WTC11 (cell line): ENCODE data around the gene HDLBP.

ENCODE experiments used
- CREB1 ChIP-seq: sonication (generic); formaldehyde crosslinking; IDR thresholded peaks from 2 replicates; pipeline ENCODE4 v1.8.0; 2023; ENCODE audit warnings: mild to moderate bottlenecking, missing genetic modification reagents
- JUN ChIP-seq: sonication (generic); formaldehyde crosslinking; IDR thresholded peaks from 2 replicates; pipeline ENCODE4 v1.8.0; 2023; ENCODE audit warnings: mild to moderate bottlenecking, missing genetic modification reagents
- NR1H2 ChIP-seq: sonication (generic); formaldehyde crosslinking; IDR thresholded peaks from 2 replicates; pipeline ENCODE4 v1.9.0; 2021; ENCODE audit warnings: mild to moderate bottlenecking, moderate library complexity, missing genetic modification reagents
- NR2C2 ChIP-seq: sonication (generic); formaldehyde crosslinking; IDR thresholded peaks from 2 replicates; pipeline ENCODE4 v1.8.0; 2022; ENCODE audit warnings: mild to moderate bottlenecking, missing genetic modification reagents
- PRRX2 ChIP-seq: fragments of 250-450 bp; sonication (Bioruptor Pico); IDR thresholded peaks from 2 replicates; pipeline ENCODE4 v1.8.0; 2021; ENCODE audit warnings: mild to moderate bottlenecking
- TCF7 ChIP-seq: sonication (generic); formaldehyde crosslinking; IDR thresholded peaks from 2 replicates; pipeline ENCODE4 v1.8.0; 2022; ENCODE audit warnings: mild to moderate bottlenecking, low read depth, missing genetic modification reagents, moderate library complexity
- ZNF219 ChIP-seq: sonication (generic); formaldehyde crosslinking; IDR thresholded peaks from 2 replicates; pipeline ENCODE4 v1.8.0; 2023; ENCODE audit warnings: missing genetic modification reagents, mild to moderate bottlenecking, borderline replicate concordance
- TF ChIP-seq, protein P1 (sequence below): sonication (generic); formaldehyde crosslinking; IDR thresholded peaks from 2 replicates; pipeline ENCODE4 v1.8.1; 2022; ENCODE audit warnings: low read depth, mild to moderate bottlenecking, moderate library complexity, missing genetic modification reagents, borderline replicate concordance
- TF ChIP-seq, protein P2 (sequence below): fragments of 200-600 bp; IDR thresholded peaks from 2 replicates; pipeline ENCODE4 v1.8.0; 2022; ENCODE audit warnings: antibody characterized with exemption
- TF ChIP-seq, protein P3 (sequence below): sonication (generic); formaldehyde crosslinking; IDR thresholded peaks from 2 replicates; pipeline ENCODE4 v1.8.0; 2022; ENCODE audit warnings: mild to moderate bottlenecking, missing genetic modification reagents

DNA sequence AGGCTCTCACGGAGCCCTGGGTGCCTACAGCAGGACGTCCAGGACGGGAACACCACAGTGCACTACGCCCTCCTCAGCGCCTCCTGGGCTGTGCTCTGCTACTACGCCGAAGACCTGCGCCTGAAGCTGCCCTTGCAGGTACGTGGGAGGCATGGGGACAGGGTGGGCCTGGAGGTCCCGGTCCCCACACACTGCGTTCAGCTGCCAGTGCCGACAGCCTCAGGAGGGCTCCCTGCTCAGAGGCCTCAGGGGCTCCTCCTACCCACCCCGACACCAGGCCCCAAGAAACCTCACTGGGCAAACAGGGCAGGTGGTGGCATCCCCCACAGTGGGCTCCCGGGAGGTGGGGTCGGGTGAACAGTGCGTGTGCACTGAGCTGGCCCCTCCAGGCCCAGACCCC, 116.2 kb downstream of the HDLBP start:
- TF ChIP-seq, protein P1, sequence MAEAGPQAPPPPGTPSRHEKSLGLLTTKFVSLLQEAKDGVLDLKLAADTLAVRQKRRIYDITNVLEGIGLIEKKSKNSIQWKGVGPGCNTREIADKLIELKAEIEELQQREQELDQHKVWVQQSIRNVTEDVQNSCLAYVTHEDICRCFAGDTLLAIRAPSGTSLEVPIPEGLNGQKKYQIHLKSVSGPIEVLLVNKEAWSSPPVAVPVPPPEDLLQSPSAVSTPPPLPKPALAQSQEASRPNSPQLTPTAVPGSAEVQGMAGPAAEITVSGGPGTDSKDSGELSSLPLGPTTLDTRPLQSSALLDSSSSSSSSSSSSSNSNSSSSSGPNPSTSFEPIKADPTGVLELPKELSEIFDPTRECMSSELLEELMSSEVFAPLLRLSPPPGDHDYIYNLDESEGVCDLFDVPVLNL (CRISPR knock-in tag) = no peak
- TF ChIP-seq, protein P2, sequence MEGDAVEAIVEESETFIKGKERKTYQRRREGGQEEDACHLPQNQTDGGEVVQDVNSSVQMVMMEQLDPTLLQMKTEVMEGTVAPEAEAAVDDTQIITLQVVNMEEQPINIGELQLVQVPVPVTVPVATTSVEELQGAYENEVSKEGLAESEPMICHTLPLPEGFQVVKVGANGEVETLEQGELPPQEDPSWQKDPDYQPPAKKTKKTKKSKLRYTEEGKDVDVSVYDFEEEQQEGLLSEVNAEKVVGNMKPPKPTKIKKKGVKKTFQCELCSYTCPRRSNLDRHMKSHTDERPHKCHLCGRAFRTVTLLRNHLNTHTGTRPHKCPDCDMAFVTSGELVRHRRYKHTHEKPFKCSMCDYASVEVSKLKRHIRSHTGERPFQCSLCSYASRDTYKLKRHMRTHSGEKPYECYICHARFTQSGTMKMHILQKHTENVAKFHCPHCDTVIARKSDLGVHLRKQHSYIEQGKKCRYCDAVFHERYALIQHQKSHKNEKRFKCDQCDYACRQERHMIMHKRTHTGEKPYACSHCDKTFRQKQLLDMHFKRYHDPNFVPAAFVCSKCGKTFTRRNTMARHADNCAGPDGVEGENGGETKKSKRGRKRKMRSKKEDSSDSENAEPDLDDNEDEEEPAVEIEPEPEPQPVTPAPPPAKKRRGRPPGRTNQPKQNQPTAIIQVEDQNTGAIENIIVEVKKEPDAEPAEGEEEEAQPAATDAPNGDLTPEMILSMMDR = no peak
- TF ChIP-seq, protein P3, sequence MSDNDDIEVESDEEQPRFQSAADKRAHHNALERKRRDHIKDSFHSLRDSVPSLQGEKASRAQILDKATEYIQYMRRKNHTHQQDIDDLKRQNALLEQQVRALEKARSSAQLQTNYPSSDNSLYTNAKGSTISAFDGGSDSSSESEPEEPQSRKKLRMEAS (CRISPR knock-in tag) = no peak
- no peak for TF ChIP-seq NR1H2 (CRISPR knock-in tag)
- no peak for TF ChIP-seq JUN
- TF ChIP-seq ZNF219 (CRISPR knock-in tag) = no peak
- no peak for TF ChIP-seq CREB1 (CRISPR knock-in tag)
- TF ChIP-seq NR2C2 (CRISPR knock-in tag) = no peak
- TF ChIP-seq TCF7 (CRISPR knock-in tag) = no peak
- TF ChIP-seq PRRX2 (CRISPR knock-in tag) = no peak
